ENCODE results near the gene FAM227B.
"Not testable (repeated sequence)": the region's sequence is repeated elsewhere in the genome, so short reads cannot be mapped to it uniquely, and the experiment has no call there.

The FAM227B gene

DNA sequence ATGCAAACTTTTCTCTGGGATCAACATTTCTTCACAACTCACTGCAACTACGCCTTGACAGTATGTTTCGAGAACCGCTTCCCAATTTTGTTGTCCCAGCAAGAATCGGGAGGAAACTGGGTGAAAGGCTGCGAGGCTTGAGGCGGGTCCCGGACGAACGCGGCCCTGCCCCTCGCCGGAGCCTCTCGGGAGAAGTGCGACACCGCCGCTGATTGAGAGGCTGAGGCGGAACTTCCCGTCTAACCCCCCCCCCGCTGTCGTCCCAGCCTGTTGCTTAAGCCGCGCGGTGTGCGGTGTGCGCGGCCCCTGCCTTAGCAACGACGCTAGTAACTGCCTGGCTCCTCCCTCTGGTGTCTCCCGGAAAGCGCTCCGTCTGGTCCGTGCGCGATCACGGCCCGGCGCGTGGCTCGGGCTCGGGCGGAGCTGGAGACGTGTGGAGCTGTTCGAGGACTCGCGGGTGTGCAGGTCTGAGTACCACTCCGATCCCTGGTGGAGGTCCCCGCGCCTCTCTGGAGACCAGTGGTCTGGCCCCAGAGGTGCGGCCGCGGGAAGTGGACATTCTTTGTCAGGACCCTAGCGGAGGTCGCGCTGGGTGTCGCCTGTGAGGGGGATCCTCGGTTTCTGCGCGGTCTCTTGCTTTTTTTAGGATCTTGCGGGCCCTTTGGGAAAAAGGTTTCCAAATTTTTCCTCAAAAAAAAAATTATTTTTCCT, at the start of gene FAM227B, which contains the start of gene DTWD1:
TSS of gene FAM227B (minus strand) at position 161 of the 711 bp plus-strand sequence. CDS start 5,647 bp downstream, outside the sequence.
TSS of gene DTWD1 (plus strand) at position 391 of the 711 bp plus-strand sequence. CDS start 4,120 bp downstream, outside the sequence.
- H3K4me3 ChIP-seq (ENCODE audit: low read depth, low read length), result peak within 1 kb of the TSS; percentile 82

GRCh38 chr15:49669288-49669687, 48.7 kb upstream of the FAM227B start:
- H3K4me3 ChIP-seq (ENCODE audit: low read depth, low read length), result no peak overlapping the region

DNA sequence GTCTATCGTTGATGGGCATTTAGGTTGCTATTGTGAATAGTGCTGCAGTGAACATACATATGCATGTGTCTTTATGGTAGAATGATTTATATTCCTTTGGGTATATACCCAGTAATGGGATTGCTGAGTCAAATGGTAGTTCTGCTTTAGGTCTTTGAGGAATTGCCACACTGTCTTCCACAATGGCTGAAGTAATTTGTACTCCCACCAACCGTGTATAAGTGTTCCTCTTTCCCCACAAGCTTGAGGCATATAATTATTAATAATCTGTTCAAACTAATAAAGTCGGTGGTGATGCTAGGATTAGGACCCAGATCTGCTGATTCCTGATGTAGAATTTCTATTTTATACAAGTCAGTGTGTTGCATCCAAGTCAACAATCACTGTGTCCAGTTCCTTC, 45.9 kb upstream of the FAM227B start:
- not testable (repeated sequence) for H3K4me3 ChIP-seq (ENCODE audit: low read depth, low read length)

DNA sequence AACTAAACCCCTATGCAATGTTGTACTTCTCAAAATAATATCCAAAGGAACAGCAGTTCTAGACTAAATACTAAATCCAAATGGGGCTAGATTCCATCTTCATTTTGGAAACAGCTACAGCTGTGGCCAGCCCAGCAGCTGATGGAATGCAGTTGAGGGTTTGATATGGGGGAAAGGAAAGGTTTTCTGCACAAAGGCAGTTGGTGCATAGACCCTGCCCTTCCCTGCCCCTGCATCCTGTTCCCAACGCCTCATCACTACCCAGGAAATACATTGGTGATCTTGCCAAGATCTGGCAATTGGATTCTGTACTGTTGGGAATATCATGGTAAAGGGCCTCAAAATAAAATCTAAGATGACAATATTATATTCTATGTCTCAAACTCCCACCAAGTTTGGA, 44.1 kb upstream of the FAM227B start:
- no peak overlapping the region for H3K4me3 ChIP-seq (ENCODE audit: low read depth, low read length)

- H3K4me3 ChIP-seq (ENCODE audit: low read depth, low read length), result no peak overlapping the region
Measured at GRCh38 chr15:49656734-49657133, 36.1 kb upstream of the FAM227B start.

DNA sequence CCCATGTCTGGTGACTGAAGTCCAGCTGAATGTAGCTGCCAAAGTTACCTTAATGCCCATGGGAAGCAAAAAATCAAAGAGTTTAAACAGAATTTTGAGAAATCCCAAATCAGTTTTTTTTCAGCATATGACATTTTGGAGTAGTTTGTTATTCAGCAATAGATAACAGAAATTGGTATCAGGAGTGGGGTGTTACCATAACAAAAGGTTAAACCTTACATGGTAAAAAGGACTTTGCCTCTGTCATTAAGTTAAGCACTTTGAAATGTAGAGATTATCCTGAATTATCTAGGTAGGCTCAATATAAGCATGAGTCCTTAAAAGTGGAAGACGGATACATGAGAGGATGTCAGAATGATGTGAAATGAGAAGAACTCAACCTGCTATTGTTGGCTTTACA, 32.3 kb upstream of the FAM227B start:
- no peak overlapping the region for H3K4me3 ChIP-seq (ENCODE audit: low read depth, low read length)

DNA sequence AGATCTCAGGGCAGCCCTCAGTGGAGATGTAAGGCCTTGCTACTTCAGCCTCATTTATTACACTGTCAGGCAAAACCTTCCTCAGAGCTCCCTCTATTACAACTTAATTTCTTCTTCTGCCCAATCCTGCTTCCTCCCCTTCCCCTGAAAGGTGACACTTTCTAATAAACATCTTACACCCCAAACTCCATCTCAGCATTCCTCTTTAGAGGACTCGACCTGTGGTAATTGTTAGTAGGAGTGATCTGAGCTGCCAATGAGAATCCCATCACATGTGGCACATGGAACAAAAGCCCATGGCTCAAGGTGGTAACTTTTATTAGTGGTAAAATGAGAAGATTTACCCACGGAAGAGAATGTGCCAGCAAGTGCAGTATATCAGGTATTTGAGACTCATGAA, 30.1 kb upstream of the FAM227B start:
- H3K4me3 ChIP-seq (ENCODE audit: low read depth, low read length), result no peak overlapping the region

DNA sequence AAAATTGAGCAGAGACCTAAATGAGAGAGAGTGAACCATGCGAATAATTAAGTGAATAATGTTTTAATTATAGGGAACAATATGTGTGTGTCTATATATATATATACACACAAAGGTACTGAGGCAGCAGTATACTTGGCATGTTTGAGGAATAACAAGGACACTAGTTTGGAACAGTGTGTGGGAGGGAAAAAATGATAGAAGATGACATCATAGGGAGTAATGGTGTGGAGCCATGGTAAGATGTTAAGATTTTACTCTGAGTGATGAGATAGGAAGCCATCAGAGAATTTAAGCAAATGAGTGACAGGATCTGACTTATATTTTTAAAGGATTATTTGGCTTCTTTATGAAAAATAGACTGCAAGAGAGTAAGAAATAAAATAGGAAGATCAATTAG, 29.4 kb upstream of the FAM227B start:
- H3K4me3 ChIP-seq (ENCODE audit: low read depth, low read length), result no peak overlapping the region

GRCh38 chr15:49646891-49647290, 26.3 kb upstream of the FAM227B start:
- H3K4me3 ChIP-seq (ENCODE audit: low read depth, low read length), result no peak overlapping the region

DNA sequence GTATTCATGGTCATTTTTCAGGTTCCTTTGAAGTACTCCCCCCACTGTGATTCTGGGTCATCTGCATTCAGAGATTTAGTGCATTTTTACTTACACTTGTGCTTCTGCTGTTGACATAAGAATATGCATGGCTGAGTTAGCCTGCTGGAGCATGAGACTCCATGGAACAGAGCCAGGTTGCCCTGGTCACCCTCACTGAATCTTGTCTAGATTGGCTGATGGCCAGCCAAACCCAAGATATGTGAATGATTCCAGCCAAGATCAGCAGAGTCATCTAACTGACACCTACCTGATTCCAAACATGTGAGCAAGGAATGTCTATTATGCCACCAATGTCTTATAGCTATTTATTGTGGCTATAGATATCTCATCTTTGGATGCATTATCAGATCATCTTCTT, 25.3 kb upstream of the FAM227B start:
- no peak overlapping the region for H3K4me3 ChIP-seq (ENCODE audit: low read depth, low read length)

- H3K4me3 ChIP-seq (ENCODE audit: low read depth, low read length), result no peak overlapping the region
Measured at GRCh38 chr15:49645277-49645676, 24.7 kb upstream of the FAM227B start.

- H3K4me3 ChIP-seq (ENCODE audit: low read depth, low read length), result no peak overlapping the region
Measured at GRCh38 chr15:49644364-49644794, 23.8 kb upstream of the FAM227B start.

GRCh38 chr15:49637857-49638256, 17.2 kb upstream of the FAM227B start:
- no peak overlapping the region for H3K4me3 ChIP-seq (ENCODE audit: low read depth, low read length)

DNA sequence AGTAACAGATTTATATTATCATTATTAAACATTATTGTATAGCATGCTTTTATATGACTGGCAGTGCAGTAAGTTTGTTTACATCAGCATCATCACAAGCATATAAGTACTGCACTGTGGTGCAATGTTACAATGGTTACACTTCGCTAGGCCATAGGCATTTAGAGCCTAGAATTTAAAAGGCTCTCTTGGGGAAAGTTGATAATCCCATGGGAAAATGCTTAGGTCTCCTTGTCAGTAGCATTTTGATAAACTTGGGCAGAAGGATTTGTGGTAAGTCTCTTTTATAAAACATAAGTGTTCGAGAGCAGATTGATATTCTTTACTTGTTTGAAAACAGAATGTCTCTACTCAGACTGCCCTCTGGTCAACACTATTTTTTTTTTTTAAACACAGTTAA, 7.8 kb upstream of the FAM227B start:
- no peak overlapping the region for H3K4me3 ChIP-seq (ENCODE audit: low read depth, low read length)

- H3K4me3 ChIP-seq (ENCODE audit: low read depth, low read length), result no peak overlapping the region
Measured at GRCh38 chr15:49627407-49627877, 6.8 kb upstream of the FAM227B start.

- H3K4me3 ChIP-seq (ENCODE audit: low read depth, low read length), result no peak overlapping the region
Measured at GRCh38 chr15:49625460-49626036, 4.9 kb upstream of the FAM227B start.

DNA sequence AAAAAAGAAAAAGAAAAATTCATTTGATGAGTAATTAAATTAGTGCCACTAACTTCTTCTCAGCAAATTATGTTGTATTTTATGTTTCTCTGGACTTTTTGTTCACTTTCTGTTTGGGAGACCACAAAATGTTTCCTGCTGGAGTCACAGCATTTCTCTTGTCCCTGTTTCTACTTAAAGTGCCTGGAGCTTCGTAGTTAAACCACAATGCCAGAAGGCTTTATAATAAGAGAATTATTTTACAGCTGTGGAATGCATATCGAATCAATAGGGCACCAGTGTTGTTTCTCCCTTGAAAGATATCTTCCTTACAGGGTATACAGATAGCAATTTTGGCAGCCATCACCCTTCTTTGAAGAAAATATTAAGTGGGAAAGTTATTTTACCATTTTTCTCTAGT, 3.4 kb upstream of the FAM227B start:
- H3K4me3 ChIP-seq (ENCODE audit: low read depth, low read length), result no peak overlapping the region

DNA sequence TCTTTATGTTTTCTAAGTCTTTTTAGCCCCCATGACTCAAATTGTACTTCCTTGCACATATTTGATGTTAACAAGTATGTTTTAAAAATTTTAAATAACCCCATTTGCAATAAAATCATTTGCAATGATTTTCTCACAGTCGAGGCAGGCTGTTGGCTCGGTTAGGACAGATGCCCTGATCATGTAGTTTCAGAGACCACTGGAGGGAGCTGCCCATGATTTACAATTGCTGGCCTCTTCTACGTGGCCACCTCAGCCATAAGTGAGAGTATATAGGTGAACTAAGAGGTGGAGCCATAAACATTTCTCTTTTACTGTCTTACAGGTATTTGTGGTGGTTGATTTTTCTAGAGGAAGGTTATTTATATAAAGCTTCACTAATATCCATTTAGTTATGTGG, 1.9 kb upstream of the FAM227B start:
- H3K4me3 ChIP-seq (ENCODE audit: low read depth, low read length), result no peak overlapping the region

- H3K4me3 ChIP-seq (ENCODE audit: low read depth, low read length), result peak overlapping the region; percentile 82
Measured at GRCh38 chr15:49621887-49622286, 1.3 kb upstream of the FAM227B start.

DNA sequence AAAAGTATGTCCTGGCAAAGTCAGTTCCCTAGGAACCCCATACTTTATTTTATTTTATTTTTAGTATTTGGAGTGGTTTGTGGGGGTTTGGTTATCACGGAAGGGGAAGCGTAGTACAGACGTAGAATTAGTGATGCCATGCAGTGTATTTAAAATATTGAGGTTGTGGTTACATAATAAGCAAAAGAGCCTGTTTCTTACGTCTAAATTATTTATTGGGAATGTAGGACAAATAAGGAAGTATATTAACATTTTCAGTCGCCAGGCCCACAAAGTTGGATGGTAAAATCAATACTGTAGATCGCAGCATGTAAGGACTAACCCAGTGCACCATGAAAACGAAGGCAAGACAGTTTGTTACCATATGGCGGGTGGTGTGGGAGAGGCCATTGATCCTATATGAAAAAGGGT, 788 bp upstream of the FAM227B start:
- peak overlapping the region; percentile 82 for H3K4me3 ChIP-seq (ENCODE audit: low read depth, low read length)

- H3K4me3 ChIP-seq (ENCODE audit: low read depth, low read length), result peak overlapping the region; percentile 82
Measured at GRCh38 chr15:49620199-49620598, 419 bp downstream of the FAM227B start.

- no peak overlapping the region for H3K4me3 ChIP-seq (ENCODE audit: low read depth, low read length)
Measured at GRCh38 chr15:49619226-49619625, 1.4 kb downstream of the FAM227B start.

Data from iPS-11a (cell line).